ENCODE results near the gene LRMDA. TPM values are rescaled to one million over a fixed set of nuclear protein-coding genes. Genes with fewer than 3 reads are reported as not detected.

LRMDA gene
- total and polyA plus RNA-seq, 2 donors (not counting 1 experiment from before 2014, with no cell fraction given), result 0.12 TPM; not detected in 1

DNA sequence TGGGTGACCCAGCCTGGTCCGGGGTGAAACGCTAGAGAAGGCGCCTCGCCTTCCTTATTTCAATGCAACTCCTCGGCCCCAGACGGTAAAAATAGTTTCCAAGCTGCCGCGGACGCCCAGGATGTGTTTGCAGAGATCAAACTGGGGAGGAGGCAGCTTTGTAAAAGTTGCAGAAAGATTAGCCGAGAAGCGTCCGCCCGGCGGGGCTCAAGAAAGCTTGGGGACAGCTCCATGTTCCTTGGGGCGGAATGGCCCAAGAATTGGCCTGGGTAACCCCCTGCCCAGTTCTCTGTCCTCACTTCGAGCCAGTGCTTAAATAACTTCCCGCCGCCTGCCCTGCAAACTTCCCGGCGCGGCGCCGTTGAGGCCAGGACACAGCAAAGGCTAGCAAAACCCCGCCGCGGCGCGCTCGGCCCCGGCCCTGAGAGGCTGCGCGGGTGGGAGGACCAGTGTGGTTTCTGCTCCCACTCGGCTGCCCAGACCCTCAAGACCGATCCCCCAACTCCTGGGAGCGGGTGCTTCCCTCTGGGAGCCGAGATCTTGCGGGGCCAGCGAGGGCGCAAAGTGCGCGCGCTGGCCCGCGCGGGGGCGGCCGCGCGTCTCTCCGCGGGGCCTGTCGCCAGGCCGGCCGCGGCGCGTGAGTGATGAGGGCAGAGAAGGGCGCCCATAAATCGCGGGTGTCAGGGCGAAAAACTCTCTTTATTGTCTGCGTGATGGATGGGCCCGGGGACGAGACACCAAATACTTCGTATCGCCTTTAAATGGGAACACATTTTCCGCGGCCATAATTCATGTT is 23.5 kb upstream of the LRMDA start:
- H3K27ac ChIP-seq (ENCODE audit: low read length in 2 of 2), result no peak overlapping the region
- H3K4me1 ChIP-seq (ENCODE audit: control insufficient read depth in 2 of 2, insufficient read depth in 2 of 2, low read length in 2 of 2), result peaks cover 40 to 47% of the 10 kb centered on the region in 2 donors
- ATAC-seq (ENCODE audit: low read depth), result no peak
- DNase-seq, result peak; percentile 17
- peak overlapping the region in 3 of 5 experiments; percentile 11 to 61 (median 51) for H3K4me3 ChIP-seq (ENCODE audit: control extremely low read depth in 1 of 5, extremely low read depth in 1 of 5, insufficient read depth in 1 of 5, low read depth in 2 of 5, low read length in 4 of 5)
- peaks cover 0 to 59% (median 1%) of the 10 kb centered on the region in 3 donors for H3K9me3 ChIP-seq (ENCODE audit: control extremely low read depth in 1 of 3, control insufficient read depth in 2 of 3, insufficient read depth in 1 of 3, low read length in 2 of 3)
- H2AFZ ChIP-seq (ENCODE audit: insufficient read depth, low read depth, low read length, poor library complexity, severe bottlenecking), result peak overlapping the region; percentile 34
- Mint-ChIP-seq H3K4me1 (peaks cover 35% of the 10 kb centered on the region), H3K27me3 (peaks cover 69% of the 10 kb centered on the region), H3K27ac (no peak overlapping the region), H3K4me3 (peak overlapping the region; percentile 65), H3K9me3 (ENCODE audit: insufficient read depth) (no peaks in the 10 kb centered on the region)
- ChIA-PET POLR2A (no interaction called here), CTCF (no interaction called here)
- no peaks in the 10 kb centered on the region for H3K36me3 ChIP-seq (replicated peaks in 1 of 2; ENCODE audit: control extremely low read depth in 1 of 2, control insufficient read depth in 1 of 2, extremely low read depth in 1 of 2, insufficient read depth in 2 of 2, low read length in 1 of 2)
- H3K9ac ChIP-seq (ENCODE audit: low read length), result peak overlapping the region; percentile 15
- H3K27me3 ChIP-seq (replicated peaks in 1 of 4; ENCODE audit: control extremely low read depth in 1 of 4, control insufficient read depth in 3 of 4, insufficient read depth in 4 of 4, low read length in 3 of 4), result peaks cover 0 to 77% (median 38%) of the 10 kb centered on the region in 4 experiments
- H3K79me2 ChIP-seq (ENCODE audit: control insufficient read depth, insufficient read depth, low read length), result no peaks in the 10 kb centered on the region
- H3K4me2 ChIP-seq (replicated peaks; ENCODE audit: low read depth, low read length, poor library complexity, severe bottlenecking), result peak overlapping the region; percentile 86
- TF ChIP-seq, protein P1, sequence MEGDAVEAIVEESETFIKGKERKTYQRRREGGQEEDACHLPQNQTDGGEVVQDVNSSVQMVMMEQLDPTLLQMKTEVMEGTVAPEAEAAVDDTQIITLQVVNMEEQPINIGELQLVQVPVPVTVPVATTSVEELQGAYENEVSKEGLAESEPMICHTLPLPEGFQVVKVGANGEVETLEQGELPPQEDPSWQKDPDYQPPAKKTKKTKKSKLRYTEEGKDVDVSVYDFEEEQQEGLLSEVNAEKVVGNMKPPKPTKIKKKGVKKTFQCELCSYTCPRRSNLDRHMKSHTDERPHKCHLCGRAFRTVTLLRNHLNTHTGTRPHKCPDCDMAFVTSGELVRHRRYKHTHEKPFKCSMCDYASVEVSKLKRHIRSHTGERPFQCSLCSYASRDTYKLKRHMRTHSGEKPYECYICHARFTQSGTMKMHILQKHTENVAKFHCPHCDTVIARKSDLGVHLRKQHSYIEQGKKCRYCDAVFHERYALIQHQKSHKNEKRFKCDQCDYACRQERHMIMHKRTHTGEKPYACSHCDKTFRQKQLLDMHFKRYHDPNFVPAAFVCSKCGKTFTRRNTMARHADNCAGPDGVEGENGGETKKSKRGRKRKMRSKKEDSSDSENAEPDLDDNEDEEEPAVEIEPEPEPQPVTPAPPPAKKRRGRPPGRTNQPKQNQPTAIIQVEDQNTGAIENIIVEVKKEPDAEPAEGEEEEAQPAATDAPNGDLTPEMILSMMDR (IDR thresholded peaks at IDR 0.05), result no peak
- no peak for TF ChIP-seq EZH2 (IDR thresholded peaks at IDR 0.05; ENCODE audit: borderline replicate concordance, insufficient read depth, low read depth, low read length, poor library complexity, severe bottlenecking)
- intact Hi-C loops (cut with micrococcal nuclease), result no loop called here
- 3% methylated on average over 60 of the region's 68 CpGs for WGBS (ENCODE audit: insufficient coverage)
- H4K20me1 ChIP-seq (ENCODE audit: control insufficient read depth, insufficient read depth, low read length, poor library complexity, severe bottlenecking), result no peaks in the 10 kb centered on the region

- Mint-ChIP-seq H3K4me1 (peaks cover 29% of the 10 kb centered on the region), H3K9me3 (ENCODE audit: insufficient read depth) (no peaks in the 10 kb centered on the region), H3K27me3 (peaks cover 66% of the 10 kb centered on the region), H3K4me3 (peak overlapping the region; percentile 46), H3K27ac (no peak overlapping the region)
- peak overlapping the region in 3 of 5 experiments; percentile 11 to 61 (median 51) for H3K4me3 ChIP-seq (ENCODE audit: control extremely low read depth in 1 of 5, extremely low read depth in 1 of 5, insufficient read depth in 1 of 5, low read depth in 2 of 5, low read length in 4 of 5)
- no peak for DNase-seq
- peak overlapping the region; percentile 65 for H2AFZ ChIP-seq (ENCODE audit: insufficient read depth, low read depth, low read length, poor library complexity, severe bottlenecking)
- peaks cover 0 to 53% (median 1%) of the 10 kb centered on the region in 3 donors for H3K9me3 ChIP-seq (ENCODE audit: control extremely low read depth in 1 of 3, control insufficient read depth in 2 of 3, insufficient read depth in 1 of 3, low read length in 2 of 3)
- H3K27ac ChIP-seq (ENCODE audit: low read length in 2 of 2), result no peak overlapping the region
- peak overlapping the region; percentile 86 for H3K4me2 ChIP-seq (replicated peaks; ENCODE audit: low read depth, low read length, poor library complexity, severe bottlenecking)
- peaks cover 34 to 41% of the 10 kb centered on the region in 2 donors for H3K4me1 ChIP-seq (ENCODE audit: control insufficient read depth in 2 of 2, insufficient read depth in 2 of 2, low read length in 2 of 2)
- H4K20me1 ChIP-seq (ENCODE audit: control insufficient read depth, insufficient read depth, low read length, poor library complexity, severe bottlenecking), result no peaks in the 10 kb centered on the region
- peak overlapping the region; percentile 15 for H3K9ac ChIP-seq (ENCODE audit: low read length)
- CTCF ChIA-PET, result no interaction called here
- ATAC-seq (ENCODE audit: low read depth), result no peak
- intact Hi-C loops (cut with micrococcal nuclease), result no loop called here
- TF ChIP-seq EZH2 (IDR thresholded peaks at IDR 0.05; ENCODE audit: borderline replicate concordance, insufficient read depth, low read depth, low read length, poor library complexity, severe bottlenecking), result no peak
- TF ChIP-seq, protein P1 (IDR thresholded peaks at IDR 0.05), result no peak
- WGBS (ENCODE audit: insufficient coverage), result 1% methylated on average over 20 of the region's 27 CpGs
- H3K79me2 ChIP-seq (ENCODE audit: control insufficient read depth, insufficient read depth, low read length), result no peaks in the 10 kb centered on the region
- peaks cover 0 to 76% (median 35%) of the 10 kb centered on the region in 4 experiments for H3K27me3 ChIP-seq (replicated peaks in 1 of 4; ENCODE audit: control extremely low read depth in 1 of 4, control insufficient read depth in 3 of 4, insufficient read depth in 4 of 4, low read length in 3 of 4)
- POLR2A ChIA-PET, result no interaction called here
- H3K36me3 ChIP-seq (replicated peaks in 1 of 2; ENCODE audit: control extremely low read depth in 1 of 2, control insufficient read depth in 1 of 2, extremely low read depth in 1 of 2, insufficient read depth in 2 of 2, low read length in 1 of 2), result no peaks in the 10 kb centered on the region
Observed at GRCh38 chr10:75408509-75408875, 22.9 kb upstream of the LRMDA start.
